Hematopoietic multipotent progenitor cell (in vitro differentiated cells): Measurements from ENCODE around the gene EHBP1. TPM values are rescaled to one million over a fixed set of nuclear protein-coding genes. Genes with fewer than 3 reads are reported as not detected.
A peak's percentile ranks its signal among the peaks of the same experiment; 100 is the strongest.
"Not testable (repeated sequence)": the region's sequence is repeated elsewhere in the genome, so short reads cannot be mapped to it uniquely, and the experiment has no call there.

Experiments
- DNase-seq, 3 donors: peaks; one replicate each; pipeline ENCODE4 v3.0.0-alpha.2; 2011 to 2015; ENCODE audit warnings: low read depth in 2 of 3, low spot score in 2 of 3
- total RNA-seq: library from RNA; depleted of rRNA; stranded (reverse); fragments of >200 nt; gene quantifications from one replicate; pipeline ENCODE4 v1.2.3, GENCODE V29; 2012

EHBP1 gene
- total RNA-seq, 1 donor = 14.5 TPM

DNA sequence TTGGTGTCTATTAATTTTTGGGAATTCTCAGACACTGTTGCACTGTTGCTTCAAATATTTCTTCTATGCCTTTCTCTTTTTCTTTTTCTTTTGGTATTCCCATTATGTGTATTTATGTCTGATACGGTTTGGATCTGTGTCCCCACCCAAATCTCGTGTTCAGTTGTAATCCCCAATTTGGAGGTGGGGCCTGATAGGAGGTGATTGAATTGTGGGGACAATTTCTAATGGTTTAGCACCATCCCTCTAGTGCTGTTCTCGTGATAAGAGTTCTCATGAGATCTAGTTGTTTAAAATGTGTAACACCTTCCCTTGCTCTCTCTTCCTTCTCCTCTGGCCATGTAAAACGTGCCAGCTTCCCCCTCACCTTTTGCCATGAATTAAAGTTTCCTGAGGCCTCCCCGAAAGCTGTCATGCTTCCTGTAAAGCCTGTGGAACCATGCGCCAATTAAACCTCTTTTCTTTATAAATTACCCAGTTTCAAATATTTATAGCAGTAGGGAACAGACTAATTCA is 26.8 kb downstream of the EHBP1 start:
- DNase-seq = no peak

- no peak for DNase-seq
Measured at GRCh38 chr2:62733546-62733945, 28.0 kb downstream of the EHBP1 start.

DNA sequence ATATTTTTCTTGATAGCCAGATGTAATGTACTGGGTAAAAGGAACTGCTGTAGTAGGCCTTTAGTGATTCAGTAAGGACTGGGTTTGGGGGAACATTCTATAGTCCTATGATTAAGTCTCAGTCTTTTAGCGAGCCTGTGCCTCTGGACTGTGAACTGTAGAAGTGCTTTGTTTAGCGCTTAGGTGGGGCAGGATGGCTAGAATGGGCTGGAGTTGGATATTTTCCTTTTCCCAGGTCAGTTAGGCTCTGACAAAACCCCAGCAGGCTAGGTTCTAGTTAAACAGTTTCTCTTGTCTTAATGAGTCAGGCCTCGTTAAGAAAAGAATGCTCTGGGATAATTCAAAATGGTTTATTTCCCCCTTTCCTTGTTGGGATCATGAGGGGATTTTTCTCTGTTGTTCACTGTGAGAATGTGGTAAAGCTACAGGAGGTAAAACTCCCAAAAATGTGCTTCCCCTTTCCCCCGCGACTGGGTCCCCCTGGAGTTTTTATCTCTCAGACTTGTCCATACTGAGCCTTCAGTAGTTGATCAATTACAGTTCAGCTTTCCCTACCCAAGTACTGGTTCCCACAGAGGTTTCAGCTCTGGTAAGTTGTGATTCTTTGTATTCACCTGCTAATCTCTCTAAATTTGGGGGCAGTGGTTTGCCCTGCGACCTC is 31.5 kb downstream of the EHBP1 start:
- no peak for DNase-seq

- no peak for DNase-seq
Measured at GRCh38 chr2:62738981-62739936, 33.7 kb downstream of the EHBP1 start.

DNA sequence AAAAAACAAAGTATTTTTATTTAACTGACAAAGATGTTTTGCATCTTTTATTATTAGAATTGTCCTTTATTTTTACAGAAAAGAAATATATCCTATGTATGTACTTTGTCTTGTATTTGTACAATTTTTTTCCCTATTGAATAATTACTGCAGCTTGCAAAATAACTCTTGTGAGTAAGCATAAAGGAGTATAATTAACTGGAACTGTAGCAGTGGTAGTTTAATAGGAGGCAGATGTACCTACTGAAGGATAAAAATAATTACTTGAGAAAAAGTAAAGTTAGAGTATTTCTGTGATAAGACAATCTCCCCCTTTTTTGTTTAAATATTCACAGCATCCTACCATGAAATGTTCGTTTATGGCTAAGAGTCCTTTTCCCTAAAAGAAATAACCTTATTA is 34.7 kb downstream of the EHBP1 start:
- DNase-seq = no peak

DNA sequence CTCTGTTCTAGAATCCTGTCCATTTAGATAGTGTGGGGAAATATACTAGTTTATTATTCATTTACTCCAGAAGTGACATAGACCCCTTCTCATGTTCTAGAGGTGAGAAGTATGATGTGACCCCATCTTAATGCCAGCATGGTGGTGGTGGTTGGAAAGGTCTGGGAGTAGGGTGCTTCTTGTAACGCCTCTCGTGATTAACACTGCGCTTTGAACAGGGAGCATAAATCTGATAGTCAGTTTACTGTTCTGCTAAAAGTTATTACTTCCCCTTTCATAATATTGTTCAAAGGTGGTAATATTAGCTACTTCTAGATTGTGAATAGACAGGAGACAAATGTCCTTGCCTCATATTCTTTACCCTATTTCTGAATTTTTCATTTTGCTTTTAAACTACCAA is 35.6 kb downstream of the EHBP1 start:
- DNase-seq = peak in 1 of 3 donors; percentile 15

DNA sequence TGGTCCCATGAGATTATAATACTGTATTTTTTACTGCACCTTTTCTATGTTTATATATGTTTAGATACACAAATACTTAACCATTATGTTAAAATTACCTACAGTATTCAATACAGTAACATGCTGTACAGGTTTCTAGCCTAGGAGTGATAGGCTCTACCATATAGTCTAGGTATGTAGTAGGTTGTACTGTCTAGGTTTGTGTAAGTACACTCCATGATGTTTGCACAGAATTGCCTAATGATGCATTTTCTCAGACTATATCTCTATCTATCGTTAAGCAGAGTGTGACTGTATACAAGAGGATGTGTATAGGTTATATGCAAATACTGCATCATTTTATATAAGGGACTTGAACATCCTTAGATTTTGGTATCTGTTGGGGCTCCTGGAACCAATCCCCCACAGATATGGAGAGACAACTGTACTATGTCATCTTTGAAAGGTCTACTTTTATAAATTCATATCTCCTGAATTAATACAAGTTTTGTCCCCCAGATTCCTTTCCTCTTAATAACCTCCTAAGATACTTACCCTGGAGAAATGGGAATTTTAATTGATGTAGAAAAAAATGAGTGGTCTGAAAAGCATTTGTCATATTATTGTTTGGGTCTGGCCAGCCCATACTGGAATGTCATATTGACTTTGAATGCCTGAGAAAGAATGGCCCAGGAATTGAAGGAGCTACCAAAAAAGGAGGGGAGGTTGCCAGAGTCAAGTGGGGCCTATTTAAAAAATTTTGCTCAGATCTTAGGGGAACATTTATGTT is 36.6 kb downstream of the EHBP1 start:
- DNase-seq = no peak

- no peak for DNase-seq
Measured at GRCh38 chr2:62743506-62743905, 38.0 kb downstream of the EHBP1 start.

DNA sequence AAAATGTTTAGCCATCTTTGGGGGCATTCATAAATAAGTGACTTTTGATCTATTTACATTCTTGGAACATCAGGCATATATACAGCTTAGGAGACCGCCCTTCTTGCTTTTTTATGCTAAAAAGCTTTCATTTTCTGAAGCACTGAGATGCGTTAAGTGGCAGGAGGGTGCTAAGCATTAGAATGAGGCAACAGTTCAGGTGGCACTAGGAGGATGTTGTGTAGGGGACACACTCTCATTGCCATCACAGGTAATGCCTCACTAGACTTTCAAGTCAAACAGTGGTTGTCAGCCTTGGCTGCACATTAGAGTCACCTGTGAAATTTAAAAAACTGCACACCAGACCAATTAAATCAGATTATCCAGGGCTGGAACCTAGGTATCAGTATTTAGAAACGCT is 39.1 kb downstream of the EHBP1 start:
- DNase-seq = no peak

- DNase-seq = no peak
Measured at GRCh38 chr2:62745891-62746481, 40.5 kb downstream of the EHBP1 start.

- no peak for DNase-seq
Measured at GRCh38 chr2:62747169-62747568, 41.7 kb downstream of the EHBP1 start.

DNA sequence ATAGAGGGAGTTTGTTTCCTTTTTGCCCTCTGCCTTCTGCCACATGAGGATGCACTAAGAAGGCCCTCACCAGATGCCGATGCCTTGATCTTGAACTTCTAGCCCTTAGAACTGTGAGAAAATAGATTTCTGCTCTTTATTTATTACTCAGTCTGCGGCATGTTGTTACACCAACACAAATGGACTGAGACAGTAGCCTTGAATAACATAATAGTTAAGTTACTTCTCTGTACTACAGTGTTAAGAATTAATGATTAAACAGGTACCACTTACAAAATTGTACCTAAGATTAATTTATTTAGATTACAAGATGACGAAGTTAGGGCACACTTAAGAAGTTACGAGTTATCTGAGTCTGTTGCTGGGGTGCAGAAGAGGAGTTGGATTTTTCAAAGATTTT is 42.4 kb downstream of the EHBP1 start:
- DNase-seq = no peak

- DNase-seq = not testable (repeated sequence)
Measured at GRCh38 chr2:62749111-62749510, 43.6 kb downstream of the EHBP1 start.

DNA sequence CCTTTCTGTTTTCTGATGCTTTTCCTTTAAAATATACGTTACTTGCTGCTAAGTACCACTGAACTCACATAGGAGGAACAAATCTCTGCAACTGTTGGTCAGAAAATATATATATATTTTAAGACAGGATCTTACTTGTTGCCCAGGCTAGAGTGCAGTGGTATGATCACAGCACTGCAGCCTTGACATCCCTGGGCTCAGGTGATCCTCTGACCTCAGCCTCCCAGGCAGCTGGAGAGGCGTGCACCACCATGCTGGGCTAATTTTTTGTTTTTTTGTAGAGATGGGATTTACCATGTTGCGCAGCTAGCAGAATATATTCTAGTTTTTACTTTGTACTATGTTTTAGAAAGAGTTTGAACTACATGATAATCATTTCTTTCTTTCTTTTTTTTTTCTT is 51.5 kb downstream of the EHBP1 start:
- DNase-seq = no peak

- no peak for DNase-seq
Measured at GRCh38 chr2:62760026-62760425, 54.5 kb downstream of the EHBP1 start.

- no peak for DNase-seq
Measured at GRCh38 chr2:62760555-62760954, 55.0 kb downstream of the EHBP1 start.

DNA sequence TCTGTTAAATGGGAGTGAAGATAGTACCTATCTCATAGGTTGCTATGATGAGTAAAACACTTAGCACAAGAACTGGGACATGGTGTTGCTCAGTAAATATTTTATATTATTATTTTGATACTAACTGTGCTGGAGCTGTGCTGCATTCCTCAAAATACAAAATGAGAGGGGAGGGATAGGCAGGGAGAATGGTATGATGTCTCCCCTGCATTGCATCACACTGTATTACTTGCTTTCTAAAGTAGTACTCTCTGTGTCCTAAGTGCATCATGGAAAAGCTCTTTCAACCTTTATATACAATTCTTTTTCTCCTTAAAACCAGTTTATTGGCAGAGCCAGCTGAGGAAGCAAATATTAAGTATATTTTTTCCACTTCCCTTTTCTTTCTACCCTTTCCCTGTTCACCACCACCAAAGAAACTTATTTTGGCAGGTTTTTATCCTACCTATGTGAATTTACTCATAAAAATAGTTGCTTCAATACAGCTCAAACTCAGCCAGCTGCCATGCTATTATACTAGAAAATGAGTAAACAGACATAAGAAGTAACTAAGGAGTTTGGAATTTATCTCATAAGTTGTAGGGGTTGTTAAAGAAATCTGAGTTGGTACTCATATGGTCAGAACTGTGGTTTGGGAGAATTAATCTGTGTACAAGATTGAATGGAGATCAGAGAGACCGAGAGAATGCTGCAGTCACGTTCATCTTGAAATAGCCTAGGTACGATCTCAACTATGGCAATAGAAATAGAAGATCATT is 60.3 kb downstream of the EHBP1 start:
- DNase-seq = no peak

DNA sequence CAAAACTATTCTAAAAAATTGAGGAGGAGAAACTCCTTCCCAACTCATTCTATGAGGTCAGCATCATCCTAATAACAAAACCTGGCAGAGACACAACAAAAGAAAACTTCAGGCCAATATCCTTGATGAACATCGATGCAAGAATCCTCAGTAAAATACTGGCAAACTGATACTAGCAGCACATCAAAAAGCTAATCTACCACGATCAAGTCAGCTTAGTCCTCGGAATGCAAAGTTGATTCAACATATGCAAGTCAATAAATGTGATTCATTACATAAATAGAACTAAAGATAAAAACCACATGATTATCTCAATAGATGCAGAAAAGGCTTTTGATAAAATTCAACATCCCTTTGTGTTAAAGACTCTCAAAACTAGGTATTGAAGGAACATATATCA is 63.1 kb downstream of the EHBP1 start:
- no peak for DNase-seq

DNA sequence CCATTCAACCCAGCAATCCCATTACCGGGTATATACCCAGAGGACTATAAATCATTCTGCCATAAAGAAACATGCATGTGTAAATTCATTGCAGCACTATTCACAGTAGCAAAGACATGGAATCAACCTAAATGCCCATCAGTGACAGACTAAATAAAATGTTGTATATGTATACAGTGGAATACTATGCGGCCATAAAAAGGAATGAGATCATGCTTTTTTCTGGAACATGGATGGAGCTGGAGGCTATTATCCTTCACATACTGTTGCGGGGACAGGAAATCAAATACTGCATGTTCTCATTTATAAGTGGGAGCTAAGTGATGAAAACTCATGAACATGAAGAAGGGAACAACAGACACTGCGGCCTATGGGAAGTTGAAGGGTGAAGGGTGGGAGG is 65.1 kb downstream of the EHBP1 start:
- no peak for DNase-seq
